Measurements from ENCODE around the gene ZNF227. TPM values are rescaled to one million over a fixed set of nuclear protein-coding genes. Genes with fewer than 3 reads are reported as not detected.

The ZNF227 gene
- total RNA-seq (2014; rRNA removed) (4.9 and 8.7 TPM in 2 replicates), Bru-seq, nascent RNA (percentile 70 among the genes with signal in this experiment), BruChase-seq, experiment 1, labeled RNA remaining after a 6-hour chase (percentile 73 among the genes with signal in this experiment), BruChase-seq, experiment 2, labeled RNA remaining after a 2-hour chase (percentile 80 among the genes with signal in this experiment)
- long read RNA-seq, partial matches to known transcripts: 2 of 19 reads
- long read RNA-seq, other reads (novel, unspliced or antisense): 11 of 19 reads

DNA sequence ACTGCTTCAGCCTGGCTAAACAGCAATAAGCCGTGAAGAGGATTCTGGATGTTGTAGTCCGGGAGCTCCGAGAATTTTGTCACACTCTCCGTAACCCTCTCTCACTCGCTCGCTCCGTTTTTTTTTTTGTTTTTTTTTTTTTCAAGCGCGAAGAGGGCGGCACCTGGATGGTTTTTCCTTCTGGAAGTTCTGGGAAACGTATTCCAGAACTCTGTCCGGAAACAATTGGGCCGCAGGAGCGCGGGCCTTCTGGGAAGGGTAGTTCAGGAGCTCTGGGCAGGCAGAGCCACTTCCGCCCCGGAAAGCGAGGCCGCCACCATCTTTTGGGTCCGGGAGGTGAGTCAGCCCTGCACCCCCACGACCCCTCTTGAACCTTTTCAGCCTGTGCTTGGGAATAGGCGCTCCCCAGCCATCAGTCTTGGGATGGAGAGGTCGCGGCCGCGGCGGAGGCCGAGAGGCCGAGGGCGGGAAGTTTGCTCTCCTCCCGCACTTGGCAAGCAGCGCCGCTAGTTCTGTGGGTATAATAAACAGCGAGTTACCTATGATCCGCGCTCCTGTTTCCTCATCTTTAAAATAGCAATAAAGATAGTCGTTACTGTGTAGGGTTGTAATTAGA lies at the start of gene ZNF227:
Gene ZNF227 (plus strand): TSS at position 283 of the 616 bp plus-strand sequence. CDS start 5,261 bp downstream, outside the sequence.
- ATAC-seq (peak; percentile 97), DNase-seq (peak; percentile 92)
- Histone ChIP-seq H3F3A (ENCODE audit: low read length, unreplicated experiment) (no peaks in the 10 kb centered on the region), H3K4me3 (ENCODE audit: low read length) (peak within 1 kb of the TSS; percentile 90), H3K36me3 (ENCODE audit: low read depth, low read length) (peaks cover under 1% of the 10 kb centered on the region; the same call in 1 of the 2 replicates), H3K9me2 (replicated peaks; ENCODE audit: low read length) (no peaks in the 10 kb centered on the region), H3K27ac (ENCODE audit: low read length) (peak within 1 kb of the TSS; percentile 48), H3K9ac (ENCODE audit: low read length) (peak within 1 kb of the TSS; percentile 77), H3K27me3 (ENCODE audit: low read length) (no peaks in the 10 kb centered on the region), H3K9me3 (ENCODE audit: low read length) (no peaks in the 10 kb centered on the region), H3K4me1 (ENCODE audit: insufficient read depth, low read length) (peaks cover 7% of the 10 kb centered on the region; the same call in 1 of the 2 replicates), H2AFZ (ENCODE audit: low read length) (peak within 1 kb of the TSS; percentile 97), H4K20me1 (ENCODE audit: low read length) (no peaks in the 10 kb centered on the region), H3K79me2 (ENCODE audit: low read length) (peaks cover 26% of the 10 kb centered on the region), H3K4me2 (ENCODE audit: low read length) (peak within 1 kb of the TSS; percentile 87)
- POLR2A ChIA-PET (ENCODE audit: unreplicated experiment): interaction anchor here (0.6 to 0.7 kb wide), 2 partner anchors 47 to 92 kb away, joined by 4 to 5 read pairs; partner anchors contain the start of genes ZNF226 and ZNF235
- CTCF ChIA-PET: interaction anchor here (0.7 kb wide), 1 partner anchor 91 kb away, joined by 5 read pairs; no protein-coding TSS in a partner anchor
- TF ChIP-seq EZH2 (IDR thresholded peaks at IDR 0.05; ENCODE audit: low read length, unreplicated experiment) (no peak), CTCF (conservative IDR thresholded peaks at IDR 0.05; ENCODE audit: low read depth, low read length) (no peak), EZH2phosphoT487 (IDR thresholded peaks at IDR 0.05; ENCODE audit: borderline replicate concordance, low read length) (no peak)
- intact Hi-C loops (cut with micrococcal nuclease): loop anchor here (2.0 kb wide), 2 partner anchors 92 to 100 kb away; partner anchors contain the start of genes ZNF225 and ZNF235
- BruUV-seq (replicated peaks): no TSS peak

DNA sequence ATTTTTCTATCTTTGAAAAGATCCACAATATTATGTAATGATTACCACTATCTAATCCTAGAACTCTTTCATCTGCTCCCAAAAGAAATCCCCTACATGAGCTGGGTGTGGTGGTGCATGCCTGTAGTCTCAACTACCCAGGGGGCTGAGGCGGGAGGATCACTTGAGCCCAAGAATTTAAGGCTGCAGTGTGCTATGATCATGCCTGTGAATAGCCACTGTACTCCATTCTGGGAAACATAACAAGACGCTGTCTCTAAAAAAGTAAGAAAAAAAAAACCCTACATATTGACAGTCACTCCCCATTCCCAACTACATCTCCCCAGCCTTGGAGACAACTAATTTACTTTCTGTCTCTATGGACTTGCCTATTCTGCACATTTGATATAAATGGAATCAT lies 48.5 kb upstream of the ZNF227 start:
- Histone ChIP-seq H3K4me3 (ENCODE audit: low read length) (peak overlapping the region; percentile 75; the same call in 1 of the 2 replicates), H3K27ac (ENCODE audit: low read length) (no peak overlapping the region), H3K27me3 (ENCODE audit: low read length) (no peaks in the 10 kb centered on the region), H3K79me2 (ENCODE audit: low read length) (peaks cover 28% of the 10 kb centered on the region), H3F3A (ENCODE audit: low read length, unreplicated experiment) (no peaks in the 10 kb centered on the region), H3K9ac (ENCODE audit: low read length) (no peak overlapping the region), H3K36me3 (ENCODE audit: low read depth, low read length) (peaks cover 20% of the 10 kb centered on the region), H3K4me1 (ENCODE audit: insufficient read depth, low read length) (peaks cover 5% of the 10 kb centered on the region; the same call in 1 of the 2 replicates), H3K9me3 (ENCODE audit: low read length) (no peaks in the 10 kb centered on the region), H3K9me2 (replicated peaks; ENCODE audit: low read length) (no peaks in the 10 kb centered on the region), H3K4me2 (ENCODE audit: low read length) (peak overlapping the region; percentile 90; the same call in 1 of the 2 replicates), H2AFZ (ENCODE audit: low read length) (no peak overlapping the region), H4K20me1 (ENCODE audit: low read length) (no peaks in the 10 kb centered on the region)
- intact Hi-C loops (cut with micrococcal nuclease): loop anchor here (1.0 to 2.0 kb wide), 2 partner anchors 23 to 50 kb away; partner anchors contain the start of genes ZNF225 and ZNF234
- DNase-seq (no peak), ATAC-seq (no peak)
- BruUV-seq (replicated peaks): no TSS peak
- ChIA-PET POLR2A (ENCODE audit: unreplicated experiment) (interaction anchor here (0.6 kb wide), 1 partner anchor 22 kb away, joined by 3 read pairs; no protein-coding TSS in a partner anchor), CTCF (no interaction called here)
- TF ChIP-seq EZH2 (IDR thresholded peaks at IDR 0.05; ENCODE audit: low read length, unreplicated experiment) (no peak), EZH2phosphoT487 (IDR thresholded peaks at IDR 0.05; ENCODE audit: borderline replicate concordance, low read length) (no peak), CTCF (conservative IDR thresholded peaks at IDR 0.05; ENCODE audit: low read depth, low read length) (no peak)

Data from PC-3 (cell line).